Tibial nerve (tissue), 4 donors: ENCODE data around the gene VPS13D. TPM values are rescaled to one million over a fixed set of nuclear protein-coding genes. Genes with fewer than 3 reads are reported as not detected.

Source experiments
- DNase-seq, 2 donors: peaks; one replicate each; pipeline ENCODE4 v3.0.0-alpha.2; 2019; ENCODE audit warnings: low spot score in 2 of 2
- H3K27ac ChIP-seq, 4 donors: fragments of 200-600 bp; sonication (generic) in 3 of 4; one replicate each; pipeline ENCODE4 v1.5.1; 2017 to 2019; ENCODE audit warnings: mild to moderate bottlenecking in 1 of 4
- H3K27me3 ChIP-seq, 2 donors: fragments of 200-600 bp; sonication (generic) in 1 of 2; one replicate each; pipeline versions ENCODE4 v1.5.1 to v1.6.0; 2017 to 2019
- H3K36me3 ChIP-seq, 3 donors: fragments of 200-600 bp; sonication (generic); one replicate each; pipeline ENCODE4 v1.5.1; 2018 to 2019
- H3K4me1 ChIP-seq, 4 donors: fragments of 200-600 bp; sonication (generic) in 3 of 4; one replicate each; pipeline ENCODE4 v1.5.1; 2017 to 2019
- H3K4me3 ChIP-seq, 4 donors: fragments of 200-600 bp; sonication (generic) in 3 of 4; one replicate each; pipeline ENCODE4 v1.5.1; 2017 to 2019; ENCODE audit warnings: mild to moderate bottlenecking in 1 of 4, moderate library complexity in 1 of 4
- H3K9me3 ChIP-seq, 4 donors: fragments of 200-600 bp; sonication (generic) in 3 of 4; one replicate each; pipeline ENCODE4 v1.5.1; 2017 to 2019
- EP300 ChIP-seq, 2 donors: sonication (generic); formaldehyde crosslinking; IDR thresholded peaks; one replicate each; pipeline ENCODE4 v1.6.1; 2017; ENCODE audit warnings: antibody characterized with exemption in 2 of 2, mild to moderate bottlenecking in 1 of 2
- POLR2A ChIP-seq, 2 donors: fragments of 450-650 bp; IDR thresholded peaks; one replicate each; pipeline ENCODE4 v1.6.1; 2017; ENCODE audit warnings: antibody characterized with exemption in 2 of 2, mild to moderate bottlenecking in 2 of 2, moderate library complexity in 2 of 2
- WGBS, 2 donors: methylation state at CpG; one replicate each; pipeline ENCODE4 v1.1.5; 2018; 5-methylcytosine and 5-hydroxymethylcytosine counted together
- total RNA-seq, 4 donors: library from RNA; depleted of rRNA; stranded (reverse); fragments of >200 nt; gene quantifications; one replicate each; pipeline ENCODE4 v1.1.0, GENCODE V29; 2016
- TF ChIP-seq, protein P1 (sequence below), 5 experiments: fragments of 200-600 bp in 3 of 5; fragments of 450-650 bp in 2 of 5; sonication (generic) in 3 of 5; IDR thresholded peaks; one replicate each; pipeline ENCODE4 v1.5.1; 2016 to 2019; ENCODE audit warnings: antibody characterized with exemption in 5 of 5, mild to moderate bottlenecking in 3 of 5, moderate library complexity in 2 of 5

Gene VPS13D
- total RNA-seq, 4 donors from 2014 or later, result 99.2 to 132 (median 110) TPM

DNA sequence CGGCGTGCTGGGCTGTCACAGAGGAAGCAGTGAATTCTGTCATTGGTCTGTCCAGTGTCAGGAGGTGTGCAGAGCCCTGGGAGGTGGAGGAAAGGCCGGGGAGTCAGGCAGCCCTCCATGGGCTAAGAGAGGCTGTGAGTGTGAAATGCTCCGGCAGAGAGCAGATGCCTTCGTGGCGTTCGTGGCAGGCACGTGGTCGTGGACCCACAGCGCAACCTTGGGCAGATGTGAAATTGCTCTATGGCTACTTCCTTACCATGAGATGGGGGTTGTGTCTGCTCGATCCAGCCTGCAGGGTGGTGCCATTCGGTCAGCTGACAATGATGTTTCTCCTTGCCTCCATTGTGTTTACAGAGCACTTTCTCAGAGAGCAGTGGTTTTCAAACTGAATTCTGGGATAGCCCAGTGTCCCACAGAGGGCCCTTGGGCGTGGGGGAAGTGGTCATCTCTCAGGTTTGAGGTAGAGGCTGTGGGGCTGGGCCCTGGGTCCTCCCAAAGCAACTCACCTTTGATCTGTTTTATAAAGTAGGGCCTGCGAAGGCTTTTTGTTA is 35.1 kb upstream of the VPS13D start:
- 84 to 89% methylated on average over 12 of the region's 14 CpGs for WGBS, 2 donors

DNA sequence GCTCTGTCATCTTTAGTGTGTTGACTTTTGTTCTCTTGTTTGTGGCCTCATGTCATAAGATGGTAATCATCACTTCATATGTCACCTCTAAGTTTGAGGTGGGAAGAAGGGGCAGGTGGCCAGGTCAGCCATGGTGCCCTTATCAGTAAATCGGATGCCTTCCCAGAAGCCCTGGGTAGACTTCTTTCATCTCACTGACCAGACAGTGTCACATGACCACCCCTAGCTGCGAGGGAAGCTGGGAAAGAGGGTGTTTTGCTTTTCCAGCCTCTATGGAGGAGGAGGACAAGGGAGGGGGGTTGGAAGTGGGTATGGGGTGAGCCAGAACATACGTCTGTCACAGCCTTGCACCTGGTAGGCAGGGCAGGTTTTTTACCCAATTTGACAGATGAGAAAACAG is 34.4 kb upstream of the VPS13D start:
- H3K27ac ChIP-seq, result no peak overlapping the region
- H3K36me3 ChIP-seq, result peaks cover 0 to 67% (median 14%) of the 10 kb centered on the region in 3 donors
- no peak for DNase-seq
- H3K27me3 ChIP-seq, result no peaks in the 10 kb centered on the region
- no peaks in the 10 kb centered on the region for H3K9me3 ChIP-seq
- no peak overlapping the region for H3K4me3 ChIP-seq
- H3K4me1 ChIP-seq, result peaks cover 0 to 18% (median 0%) of the 10 kb centered on the region in 4 donors
- TF ChIP-seq, protein P1, sequence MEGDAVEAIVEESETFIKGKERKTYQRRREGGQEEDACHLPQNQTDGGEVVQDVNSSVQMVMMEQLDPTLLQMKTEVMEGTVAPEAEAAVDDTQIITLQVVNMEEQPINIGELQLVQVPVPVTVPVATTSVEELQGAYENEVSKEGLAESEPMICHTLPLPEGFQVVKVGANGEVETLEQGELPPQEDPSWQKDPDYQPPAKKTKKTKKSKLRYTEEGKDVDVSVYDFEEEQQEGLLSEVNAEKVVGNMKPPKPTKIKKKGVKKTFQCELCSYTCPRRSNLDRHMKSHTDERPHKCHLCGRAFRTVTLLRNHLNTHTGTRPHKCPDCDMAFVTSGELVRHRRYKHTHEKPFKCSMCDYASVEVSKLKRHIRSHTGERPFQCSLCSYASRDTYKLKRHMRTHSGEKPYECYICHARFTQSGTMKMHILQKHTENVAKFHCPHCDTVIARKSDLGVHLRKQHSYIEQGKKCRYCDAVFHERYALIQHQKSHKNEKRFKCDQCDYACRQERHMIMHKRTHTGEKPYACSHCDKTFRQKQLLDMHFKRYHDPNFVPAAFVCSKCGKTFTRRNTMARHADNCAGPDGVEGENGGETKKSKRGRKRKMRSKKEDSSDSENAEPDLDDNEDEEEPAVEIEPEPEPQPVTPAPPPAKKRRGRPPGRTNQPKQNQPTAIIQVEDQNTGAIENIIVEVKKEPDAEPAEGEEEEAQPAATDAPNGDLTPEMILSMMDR (IDR thresholded peaks at IDR 0.05), result no peak
- TF ChIP-seq POLR2A (IDR thresholded peaks at IDR 0.05) (no peak), EP300 (IDR thresholded peaks at IDR 0.05) (no peak)
- WGBS, 2 donors, result 58 to 73% methylated on average over 3 of the region's 3 CpGs

More for the DNA sequence above, 35.1 kb upstream of the VPS13D start:
- DNase-seq, result no peak
- Histone ChIP-seq H3K4me3 (no peak overlapping the region), H3K36me3 (peaks cover 0 to 60% (median 14%) of the 10 kb centered on the region in 3 donors), H3K4me1 (peaks cover 0 to 19% (median 0%) of the 10 kb centered on the region in 4 donors), H3K27ac (no peak overlapping the region), H3K27me3 (no peaks in the 10 kb centered on the region), H3K9me3 (no peaks in the 10 kb centered on the region)
- TF ChIP-seq, protein P1 (IDR thresholded peaks at IDR 0.05), result no peak
- TF ChIP-seq EP300 (IDR thresholded peaks at IDR 0.05) (peak in 1 of 2 donors; percentile 10), POLR2A (IDR thresholded peaks at IDR 0.05) (no peak)

DNA sequence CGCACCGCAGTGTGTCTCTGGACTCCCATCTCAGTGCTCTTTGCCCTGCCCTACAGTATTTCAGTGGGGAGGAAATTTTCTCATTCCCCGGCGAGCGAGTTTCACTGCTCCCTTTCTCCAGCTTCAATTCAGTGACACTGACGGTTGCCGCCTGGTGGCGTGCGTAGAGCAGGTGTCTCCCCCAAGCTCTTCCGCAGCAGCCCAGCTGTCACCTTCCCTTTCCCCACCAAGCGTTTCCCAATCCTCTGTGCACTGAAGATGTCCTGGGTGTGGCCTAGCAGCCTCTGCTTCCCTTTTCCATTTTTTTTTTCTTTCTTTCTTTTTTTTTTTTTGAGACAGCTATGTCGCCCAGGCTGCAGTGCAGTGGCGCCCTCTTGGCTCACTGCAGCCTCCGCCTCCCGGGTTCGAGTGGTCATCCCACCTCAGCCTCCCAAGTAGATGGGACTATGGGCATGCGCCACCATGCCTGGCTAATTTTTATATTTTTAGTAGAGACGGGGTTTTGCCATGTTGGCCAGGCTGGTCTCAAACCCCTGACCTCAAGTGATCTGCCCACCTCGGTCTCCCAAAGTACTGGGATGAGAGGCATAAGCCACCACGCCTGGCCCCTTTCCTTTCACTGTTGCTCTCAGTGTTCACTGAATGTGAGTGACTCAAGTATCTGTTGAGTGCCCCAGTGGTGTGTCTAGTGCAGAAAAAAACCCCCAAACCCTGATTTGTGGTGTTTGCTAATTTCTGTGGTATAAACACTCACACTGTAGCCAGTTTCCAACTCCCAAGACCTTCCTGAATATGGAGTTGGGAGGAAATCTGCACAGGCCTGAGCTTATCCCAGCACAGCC is 33.0 kb upstream of the VPS13D start:
- Histone ChIP-seq H3K27me3 (no peaks in the 10 kb centered on the region), H3K4me3 (no peak overlapping the region), H3K4me1 (peaks cover 0 to 13% (median 0%) of the 10 kb centered on the region in 4 donors), H3K27ac (peak overlapping the region in 2 of 4 donors; percentile 36 to 67), H3K9me3 (no peaks in the 10 kb centered on the region), H3K36me3 (peaks cover 0 to 64% (median 7%) of the 10 kb centered on the region in 3 donors)
- 72 to 77% methylated on average over 20 of the region's 20 CpGs for WGBS, 2 donors
- TF ChIP-seq EP300 (IDR thresholded peaks at IDR 0.05) (peak in 1 of 2 donors; percentile 67), POLR2A (IDR thresholded peaks at IDR 0.05) (no peak)
- TF ChIP-seq, protein P1 (IDR thresholded peaks at IDR 0.05), result peak in 1 of 5 experiments; percentile 23
- peak; percentile 35 for DNase-seq

DNA sequence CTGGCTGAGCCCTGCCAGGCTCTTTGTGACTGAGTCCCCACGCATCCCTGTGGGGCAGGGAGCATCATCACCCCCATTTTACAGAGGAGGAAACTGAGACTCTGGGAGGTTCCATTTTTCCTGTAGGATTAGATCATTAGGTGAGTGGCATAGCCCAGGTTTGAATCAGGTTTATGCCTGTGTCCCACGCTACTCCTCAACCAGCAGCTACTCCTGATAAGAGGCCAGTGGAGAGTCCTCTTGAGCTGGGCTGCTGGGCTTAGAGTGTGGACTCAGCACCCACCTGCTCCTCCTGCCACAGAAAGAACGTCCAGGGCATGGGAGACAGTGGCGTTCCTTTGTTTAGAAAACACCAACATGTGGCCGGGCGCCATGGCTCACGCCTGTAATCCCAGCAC is 32.3 kb upstream of the VPS13D start:
- no peak for DNase-seq
- H3K4me3 ChIP-seq, result no peak overlapping the region
- peak overlapping the region in 1 of 4 donors; percentile 36 for H3K27ac ChIP-seq
- 88 to 90% methylated on average over 7 of the region's 7 CpGs for WGBS, 2 donors
- TF ChIP-seq, protein P1 (IDR thresholded peaks at IDR 0.05), result no peak
- TF ChIP-seq EP300 (IDR thresholded peaks at IDR 0.05) (no peak), POLR2A (IDR thresholded peaks at IDR 0.05) (no peak)
- H3K4me1 ChIP-seq, result peaks cover 0 to 13% (median 0%) of the 10 kb centered on the region in 4 donors
- H3K36me3 ChIP-seq, result peaks cover 0 to 64% (median 5%) of the 10 kb centered on the region in 3 donors
- no peaks in the 10 kb centered on the region for H3K9me3 ChIP-seq
- no peaks in the 10 kb centered on the region for H3K27me3 ChIP-seq

DNA sequence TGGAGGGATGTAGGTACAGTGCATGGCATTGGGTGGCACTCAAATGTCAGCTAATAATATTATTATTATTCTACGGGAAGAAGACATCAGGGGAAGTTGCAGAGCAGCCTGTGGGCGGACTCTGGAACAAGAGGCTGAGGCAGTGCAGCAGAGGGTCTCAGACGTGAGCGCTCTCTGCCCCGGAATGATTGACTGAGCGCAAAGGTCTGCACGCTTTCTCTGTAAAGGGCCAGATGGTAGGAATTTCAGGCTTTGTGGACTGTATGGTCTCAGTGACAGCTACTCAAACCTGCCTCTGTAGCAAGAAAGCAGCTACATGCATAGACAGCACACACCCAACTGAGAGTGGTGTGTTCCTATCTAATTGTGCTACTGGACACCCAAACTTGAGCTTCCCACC is 29.6 kb upstream of the VPS13D start:
- TF ChIP-seq EP300 (IDR thresholded peaks at IDR 0.05), result no peak
- TF ChIP-seq POLR2A (IDR thresholded peaks at IDR 0.05), result no peak
- TF ChIP-seq, protein P1 (IDR thresholded peaks at IDR 0.05), result no peak
- DNase-seq, result no peak
- WGBS, 2 donors, result 64 to 81% methylated on average over 7 of the region's 7 CpGs
- Histone ChIP-seq H3K4me1 (peaks cover 0 to 13% (median 0%) of the 10 kb centered on the region in 4 donors), H3K36me3 (peaks cover 0 to 57% (median 5%) of the 10 kb centered on the region in 3 donors), H3K27me3 (no peaks in the 10 kb centered on the region), H3K27ac (peak overlapping the region in 1 of 4 donors; percentile 37), H3K4me3 (no peak overlapping the region), H3K9me3 (no peaks in the 10 kb centered on the region)
